HepG2 (cell line): Measurements from ENCODE around the gene SNRPB2.

ENCODE experiments used
- ELF4 ChIP-seq: sonication (generic); formaldehyde crosslinking; IDR thresholded peaks from 2 replicates; pipeline ENCODE4 v1.5.0; 2020; ENCODE audit warnings: missing genetic modification reagents, mild to moderate bottlenecking, moderate library complexity, borderline replicate concordance
- GPBP1L1 ChIP-seq: sonication (generic); formaldehyde crosslinking; IDR thresholded peaks from 2 replicates; pipeline ENCODE4 v1.5.0; 2020; ENCODE audit warnings: mild to moderate bottlenecking, missing genetic modification reagents
- KLF12 ChIP-seq: sonication (generic); formaldehyde crosslinking; IDR thresholded peaks from 2 replicates; pipeline ENCODE4 v1.4.0; 2020; ENCODE audit warnings: missing genetic modification reagents, borderline replicate concordance
- NCOA1 ChIP-seq: sonication (generic); formaldehyde crosslinking; IDR thresholded peaks from 2 replicates; pipeline ENCODE4 v1.9.0; 2021; ENCODE audit warnings: missing genetic modification reagents
- PTBP1 ChIP-seq: fragments of 200-400 bp; formaldehyde crosslinking; IDR thresholded peaks from 2 replicates; pipeline ENCODE4 v1.6.1; 2018; ENCODE audit warnings: low read length, low read depth; ENCODE audit not compliant: poor library complexity, severe bottlenecking
- SP5 ChIP-seq: IDR thresholded peaks from 2 replicates; pipeline ENCODE4 v1.6.1; 2016; ENCODE audit warnings: low read depth, borderline replicate concordance
- ZBTB21 ChIP-seq: sonication (generic); formaldehyde crosslinking; IDR thresholded peaks from 2 replicates; pipeline ENCODE4 v1.4.0; 2020; ENCODE audit warnings: missing genetic modification reagents
- ZNF549 ChIP-seq: sonication (generic); formaldehyde crosslinking; IDR thresholded peaks from 2 replicates; pipeline ENCODE4 v1.5.0; 2020; ENCODE audit warnings: missing genetic modification reagents

GRCh38 chr20:16719421-16719820, 10.4 kb upstream of the SNRPB2 start:
- TF ChIP-seq ZNF549 (CRISPR knock-in tag) = no peak
- no peak for TF ChIP-seq KLF12 (CRISPR knock-in tag)
- no peak for TF ChIP-seq ZBTB21 (CRISPR knock-in tag)
- no peak for TF ChIP-seq NCOA1
- no peak for TF ChIP-seq ELF4
- no peak for TF ChIP-seq PTBP1
- no peak for TF ChIP-seq GPBP1L1 (CRISPR knock-in tag)
- TF ChIP-seq SP5 (CRISPR knock-in tag) = no peak
